IPS-NIHi11 (cell line): ENCODE data around the gene KSR1.

Source experiments
- DNase-seq: peaks from one replicate; pipeline ENCODE4 v3.0.0; 2012; ENCODE audit warnings: mixed read lengths, low spot score

KSR1 gene

DNA sequence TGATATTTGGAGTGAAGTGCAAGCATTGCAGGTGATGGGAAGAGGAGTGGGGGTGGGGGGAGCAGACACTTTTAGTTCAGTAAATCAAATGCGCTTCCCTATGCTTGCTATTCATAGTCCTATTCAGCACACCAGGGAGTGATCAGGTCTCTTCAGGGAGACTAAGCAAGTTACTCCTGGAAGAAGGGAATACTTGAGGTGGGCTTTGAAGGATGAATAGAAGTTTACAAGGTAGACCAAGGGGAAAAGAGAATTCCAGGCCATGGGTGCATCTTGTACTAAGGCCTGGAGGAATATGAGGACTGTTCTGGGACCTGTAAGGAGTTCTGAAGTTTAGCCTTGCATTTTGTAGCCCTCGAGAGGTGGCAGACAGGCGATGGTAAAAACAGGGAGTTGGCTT is 134.6 kb downstream of the KSR1 start:
- DNase-seq, result no peak

- DNase-seq, result no peak
Observed at GRCh38 chr17:27591986-27592385, 135.7 kb downstream of the KSR1 start.

- no peak for DNase-seq
Observed at GRCh38 chr17:27593232-27593856, 137.1 kb downstream of the KSR1 start.

- DNase-seq, result no peak
Observed at GRCh38 chr17:27593857-27594255, 137.6 kb downstream of the KSR1 start.

GRCh38 chr17:27595208-27595607 is 139.0 kb downstream of the KSR1 start:
- DNase-seq, result no peak

DNA sequence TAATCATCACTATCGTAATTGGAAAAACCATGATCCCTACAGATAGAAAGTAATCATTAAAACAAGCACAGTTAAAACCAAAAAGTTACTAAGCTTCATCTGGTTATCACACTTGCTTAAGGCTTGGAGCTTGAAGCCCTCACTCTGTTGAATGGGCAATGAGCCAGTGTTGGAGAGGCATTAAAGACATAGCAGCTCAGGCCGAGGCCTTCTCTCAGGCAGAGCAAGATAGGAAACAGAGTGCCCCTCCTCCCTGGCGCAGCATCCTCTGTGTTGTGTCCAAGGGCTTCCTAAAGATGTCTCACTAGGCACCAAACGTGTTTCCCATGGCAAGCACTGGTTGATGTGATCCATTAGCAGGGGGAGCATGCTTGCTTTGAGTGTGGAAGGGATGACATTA is 139.8 kb downstream of the KSR1 start:
- no peak for DNase-seq

GRCh38 chr17:27596566-27597187 is 140.4 kb downstream of the KSR1 start:
- DNase-seq, result no peak

GRCh38 chr17:27597188-27597580 is 140.9 kb downstream of the KSR1 start:
- DNase-seq, result no peak

GRCh38 chr17:27597783-27598320 is 141.6 kb downstream of the KSR1 start:
- DNase-seq, result no peak

DNA sequence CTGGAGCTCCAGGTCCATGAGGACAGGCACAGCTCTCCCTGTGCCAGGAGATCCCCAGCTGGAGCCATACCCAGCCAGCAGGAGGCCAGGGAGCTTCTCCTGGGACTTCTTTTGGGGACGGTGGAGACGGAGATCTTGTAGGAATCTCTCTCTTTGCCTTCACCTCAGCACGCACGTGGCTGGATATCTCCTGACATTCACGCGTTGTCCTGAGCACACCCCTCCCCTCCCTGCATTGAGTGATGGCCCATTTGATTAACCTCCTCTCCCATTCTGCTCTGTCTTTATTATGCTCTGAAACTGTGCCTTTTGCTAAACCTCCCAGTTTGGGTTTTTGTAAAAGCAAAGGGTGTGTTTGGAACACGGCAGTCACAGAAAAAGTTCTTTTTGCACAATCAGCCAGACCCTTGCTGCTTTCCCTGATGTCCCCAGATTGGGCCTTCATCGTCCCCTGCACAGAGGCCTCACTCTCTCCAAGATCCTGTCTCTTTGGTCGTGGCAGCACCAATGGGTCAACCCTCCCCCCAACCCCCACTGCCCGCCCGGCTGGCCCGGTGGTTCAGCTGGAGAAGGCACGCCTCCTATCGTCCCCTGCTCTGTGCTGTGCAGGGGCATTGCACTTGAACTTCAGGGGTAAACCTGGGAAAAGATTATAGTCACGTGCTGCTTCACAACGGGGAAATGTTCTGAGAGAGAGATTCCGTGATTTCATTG is 142.2 kb downstream of the KSR1 start:
- DNase-seq, result no peak

- DNase-seq, result no peak
Observed at GRCh38 chr17:27600471-27600870, 144.2 kb downstream of the KSR1 start.

- peak; percentile 80 for DNase-seq
Observed at GRCh38 chr17:27601069-27601974, 145.1 kb downstream of the KSR1 start.

- no peak for DNase-seq
Observed at GRCh38 chr17:27601975-27602302, 145.7 kb downstream of the KSR1 start.

- DNase-seq, result peak; percentile 94
Observed at GRCh38 chr17:27602721-27603420, 146.6 kb downstream of the KSR1 start.

GRCh38 chr17:27603421-27603770 is 147.1 kb downstream of the KSR1 start:
- DNase-seq, result no peak

DNA sequence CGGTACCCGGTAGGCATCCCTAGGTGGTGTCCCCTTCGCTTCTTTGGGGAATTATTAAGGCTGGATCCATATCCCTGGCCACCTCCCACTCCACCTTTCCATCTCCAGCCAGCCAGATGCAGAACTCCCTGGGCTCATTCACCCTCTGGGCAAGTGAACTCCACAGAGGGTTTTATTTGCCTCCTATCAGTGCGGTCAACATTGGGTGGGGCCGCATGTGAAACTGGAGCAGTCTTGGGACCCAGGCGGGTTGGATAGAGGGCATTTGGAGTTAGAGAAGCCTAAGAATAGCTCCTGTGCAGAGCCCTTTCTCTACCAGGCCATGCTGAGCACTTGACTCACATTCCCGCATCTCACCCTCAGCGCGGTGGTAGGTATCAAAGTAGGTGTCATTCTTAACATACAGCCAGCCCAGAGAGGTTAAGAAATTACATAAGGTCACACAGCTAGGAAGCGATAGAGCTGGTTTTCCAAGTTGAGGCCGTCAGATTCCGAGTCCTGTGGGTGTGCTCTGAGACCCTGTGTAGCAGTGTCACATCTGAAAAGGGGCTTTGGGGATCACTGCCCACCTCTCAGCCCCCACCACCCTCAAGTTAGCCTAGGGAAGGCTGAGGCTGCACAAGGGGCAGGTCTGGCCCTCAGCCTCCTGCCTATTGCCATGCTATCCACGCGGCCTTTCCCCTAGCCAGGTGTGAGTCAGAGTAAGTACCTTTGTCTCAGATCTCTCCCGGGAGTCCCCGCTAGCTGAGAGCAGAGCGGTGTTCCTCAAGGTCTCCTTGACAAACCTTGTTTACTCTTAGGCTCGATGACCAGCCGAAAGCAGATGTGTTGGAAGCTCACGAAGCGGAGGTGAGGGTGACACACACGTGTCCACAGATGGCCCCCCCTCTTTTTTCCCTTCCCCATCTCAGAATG is 147.9 kb downstream of the KSR1 start:
- DNase-seq, result no peak

DNA sequence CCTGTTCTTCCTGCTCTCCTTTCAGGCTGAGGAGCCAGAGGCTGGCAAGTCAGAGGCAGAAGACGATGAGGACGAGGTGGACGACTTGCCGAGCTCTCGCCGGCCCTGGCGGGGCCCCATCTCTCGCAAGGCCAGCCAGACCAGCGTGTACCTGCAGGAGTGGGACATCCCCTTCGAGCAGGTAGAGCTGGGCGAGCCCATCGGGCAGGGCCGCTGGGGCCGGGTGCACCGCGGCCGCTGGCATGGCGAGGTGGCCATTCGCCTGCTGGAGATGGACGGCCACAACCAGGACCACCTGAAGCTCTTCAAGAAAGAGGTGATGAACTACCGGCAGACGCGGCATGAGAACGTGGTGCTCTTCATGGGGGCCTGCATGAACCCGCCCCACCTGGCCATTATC is 149.2 kb downstream of the KSR1 start:
- no peak for DNase-seq

- DNase-seq, result no peak
Observed at GRCh38 chr17:27607521-27608091, 151.4 kb downstream of the KSR1 start.

GRCh38 chr17:27608328-27609230 is 152.3 kb downstream of the KSR1 start:
- no peak for DNase-seq
